ENCODE measurements around the gene SHISAL1.
"Not testable (repeated sequence)": the region's sequence is repeated elsewhere in the genome, so short reads cannot be mapped to it uniquely, and the experiment has no call there.

Gene SHISAL1

DNA sequence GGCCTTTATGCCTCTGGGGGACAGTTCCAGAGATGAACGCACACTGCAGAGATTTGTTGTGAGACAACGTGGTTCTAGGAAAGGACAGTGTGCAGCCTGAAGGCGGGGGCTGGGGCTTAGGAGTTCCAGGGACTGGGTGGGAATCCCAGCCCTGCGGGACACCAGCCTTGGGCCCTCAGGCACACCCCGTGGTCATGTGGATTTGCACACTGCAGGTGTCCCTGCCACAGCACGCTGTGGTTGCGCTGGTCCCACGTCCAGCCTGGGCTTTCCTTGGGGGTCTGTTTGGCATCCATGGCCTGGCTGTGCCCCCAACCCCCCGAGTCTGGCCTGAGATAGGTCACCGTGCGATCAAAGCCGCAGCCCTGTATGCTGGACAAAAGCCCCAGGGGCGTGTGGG is 7.3 kb downstream of the SHISAL1 start:
- peaks cover 5% of the 10 kb centered on the region; the same call in 1 of the 2 replicates for H3K27me3 ChIP-seq
- H3K4me3 ChIP-seq (ENCODE audit: low read depth, low read length): no peak overlapping the region
- TF ChIP-seq, protein P1, sequence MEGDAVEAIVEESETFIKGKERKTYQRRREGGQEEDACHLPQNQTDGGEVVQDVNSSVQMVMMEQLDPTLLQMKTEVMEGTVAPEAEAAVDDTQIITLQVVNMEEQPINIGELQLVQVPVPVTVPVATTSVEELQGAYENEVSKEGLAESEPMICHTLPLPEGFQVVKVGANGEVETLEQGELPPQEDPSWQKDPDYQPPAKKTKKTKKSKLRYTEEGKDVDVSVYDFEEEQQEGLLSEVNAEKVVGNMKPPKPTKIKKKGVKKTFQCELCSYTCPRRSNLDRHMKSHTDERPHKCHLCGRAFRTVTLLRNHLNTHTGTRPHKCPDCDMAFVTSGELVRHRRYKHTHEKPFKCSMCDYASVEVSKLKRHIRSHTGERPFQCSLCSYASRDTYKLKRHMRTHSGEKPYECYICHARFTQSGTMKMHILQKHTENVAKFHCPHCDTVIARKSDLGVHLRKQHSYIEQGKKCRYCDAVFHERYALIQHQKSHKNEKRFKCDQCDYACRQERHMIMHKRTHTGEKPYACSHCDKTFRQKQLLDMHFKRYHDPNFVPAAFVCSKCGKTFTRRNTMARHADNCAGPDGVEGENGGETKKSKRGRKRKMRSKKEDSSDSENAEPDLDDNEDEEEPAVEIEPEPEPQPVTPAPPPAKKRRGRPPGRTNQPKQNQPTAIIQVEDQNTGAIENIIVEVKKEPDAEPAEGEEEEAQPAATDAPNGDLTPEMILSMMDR (IDR thresholded peaks at IDR 0.05; ENCODE audit: low read depth, low read length): no peak
- no peaks in the 10 kb centered on the region for H3K9me3 ChIP-seq
- no peaks in the 10 kb centered on the region for H3K36me3 ChIP-seq
- peaks cover 3% of the 10 kb centered on the region; the same call in 1 of the 2 replicates for H3K4me1 ChIP-seq
- no peak for DNase-seq

DNA sequence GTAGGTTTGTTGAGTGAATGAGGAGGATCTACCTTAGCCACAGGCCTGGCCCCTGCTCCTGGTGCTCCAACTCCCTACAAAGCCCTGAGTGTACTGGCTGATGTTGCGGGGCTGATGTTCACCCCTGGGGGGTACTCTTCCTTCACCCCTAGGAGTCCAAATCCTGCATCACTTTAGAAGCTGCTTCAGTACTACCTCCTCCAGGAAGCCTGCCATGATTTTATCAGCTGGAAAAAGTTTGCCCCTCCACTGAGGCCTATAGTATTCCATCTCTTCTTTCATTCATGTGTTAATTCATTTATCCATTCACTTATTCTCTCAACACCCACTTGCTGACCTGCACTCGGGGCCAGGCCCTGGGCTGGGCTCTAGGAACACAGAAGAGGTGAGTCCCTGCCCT is 7.8 kb downstream of the SHISAL1 start:
- peaks cover 5% of the 10 kb centered on the region; the same call in 1 of the 2 replicates for H3K27me3 ChIP-seq
- no peaks in the 10 kb centered on the region for H3K36me3 ChIP-seq
- DNase-seq: no peak
- no peaks in the 10 kb centered on the region for H3K9me3 ChIP-seq
- no peak overlapping the region for H3K4me3 ChIP-seq (ENCODE audit: low read depth, low read length)
- peaks cover 3% of the 10 kb centered on the region; the same call in 1 of the 2 replicates for H3K4me1 ChIP-seq
- TF ChIP-seq, protein P1 (IDR thresholded peaks at IDR 0.05; ENCODE audit: low read depth, low read length): no peak

DNA sequence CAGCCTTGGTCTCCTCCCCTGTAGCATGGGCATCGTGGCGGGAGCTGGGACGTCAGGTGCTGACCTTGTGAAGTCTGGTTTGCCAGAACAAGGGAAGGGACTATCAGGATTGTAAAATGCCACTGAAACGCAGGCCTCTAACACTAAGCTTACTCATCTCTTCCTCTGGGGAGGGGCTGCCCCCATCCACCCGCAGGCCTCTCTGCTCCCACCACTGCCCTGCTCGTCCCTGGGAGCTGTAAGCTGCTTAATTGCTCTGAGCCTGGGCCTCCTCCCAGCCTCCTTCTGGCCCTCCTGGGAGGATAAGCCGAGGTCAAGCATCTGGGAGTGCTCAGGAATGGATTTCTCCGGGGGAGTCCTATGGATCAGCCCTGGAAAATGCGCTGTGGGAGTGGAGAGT is 8.4 kb downstream of the SHISAL1 start:
- TF ChIP-seq, protein P1 (IDR thresholded peaks at IDR 0.05; ENCODE audit: low read depth, low read length): no peak
- Histone ChIP-seq H3K9me3 (no peaks in the 10 kb centered on the region), H3K27me3 (peaks cover 5% of the 10 kb centered on the region; the same call in 1 of the 2 replicates), H3K4me3 (ENCODE audit: low read depth, low read length) (no peak overlapping the region), H3K36me3 (no peaks in the 10 kb centered on the region), H3K4me1 (peaks cover 3% of the 10 kb centered on the region; the same call in 1 of the 2 replicates)
- no peak for DNase-seq

DNA sequence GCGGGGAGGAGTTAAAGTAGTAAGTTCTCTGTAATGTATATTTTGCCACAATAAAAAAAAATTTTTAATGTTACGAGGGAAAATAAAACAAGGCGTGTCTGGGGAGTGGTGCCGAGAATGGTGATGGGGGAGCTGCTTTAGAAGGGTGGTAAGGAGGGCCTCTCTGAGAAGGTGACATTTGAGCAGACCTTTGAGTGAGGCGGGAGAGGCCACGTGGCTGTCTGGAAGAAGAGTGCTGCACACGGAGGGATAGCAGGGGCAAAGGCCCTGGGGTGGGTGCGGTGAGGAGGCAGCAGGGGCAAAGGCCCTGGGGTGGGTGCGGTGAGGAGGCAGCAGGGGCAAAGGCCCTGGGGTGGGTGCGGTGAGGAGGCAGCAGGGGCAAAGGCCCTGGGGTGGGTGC is 10.4 kb downstream of the SHISAL1 start:
- H3K4me1 ChIP-seq, H3K27me3 ChIP-seq, DNase-seq: not testable (repeated sequence)

DNA sequence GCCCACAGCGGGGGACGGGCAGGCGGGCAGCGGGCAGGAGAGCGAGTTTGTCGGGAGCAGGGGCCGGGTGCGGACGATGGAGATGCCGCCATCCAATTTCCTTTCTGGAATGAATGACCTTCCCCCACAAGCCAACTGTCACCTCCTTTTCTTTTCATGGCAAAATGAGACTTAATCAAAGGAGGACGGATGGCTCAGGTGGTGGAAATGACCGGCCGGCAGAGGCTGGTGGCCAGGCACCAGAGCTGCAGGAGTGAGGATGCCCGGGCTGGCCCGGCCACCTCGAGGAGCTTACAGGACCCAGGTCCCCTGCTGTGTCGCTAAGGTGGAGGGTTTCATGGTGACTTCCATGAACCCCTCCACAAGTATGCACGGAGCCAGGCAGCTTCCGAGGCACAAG is 11.7 kb downstream of the SHISAL1 start:
- DNase-seq: no peak
- TF ChIP-seq, protein P1 (IDR thresholded peaks at IDR 0.05; ENCODE audit: low read depth, low read length): no peak
- Histone ChIP-seq H3K4me3 (ENCODE audit: low read depth, low read length) (no peak overlapping the region), H3K36me3 (no peaks in the 10 kb centered on the region), H3K4me1 (no peaks in the 10 kb centered on the region), H3K27me3 (peaks cover 5% of the 10 kb centered on the region; the same call in 1 of the 2 replicates), H3K9me3 (no peaks in the 10 kb centered on the region)

More for the DNA sequence above, 10.4 kb downstream of the SHISAL1 start:
- not testable (repeated sequence) for H3K9me3 ChIP-seq; H3K36me3 ChIP-seq; H3K4me3 ChIP-seq (ENCODE audit: low read depth, low read length)

DNA sequence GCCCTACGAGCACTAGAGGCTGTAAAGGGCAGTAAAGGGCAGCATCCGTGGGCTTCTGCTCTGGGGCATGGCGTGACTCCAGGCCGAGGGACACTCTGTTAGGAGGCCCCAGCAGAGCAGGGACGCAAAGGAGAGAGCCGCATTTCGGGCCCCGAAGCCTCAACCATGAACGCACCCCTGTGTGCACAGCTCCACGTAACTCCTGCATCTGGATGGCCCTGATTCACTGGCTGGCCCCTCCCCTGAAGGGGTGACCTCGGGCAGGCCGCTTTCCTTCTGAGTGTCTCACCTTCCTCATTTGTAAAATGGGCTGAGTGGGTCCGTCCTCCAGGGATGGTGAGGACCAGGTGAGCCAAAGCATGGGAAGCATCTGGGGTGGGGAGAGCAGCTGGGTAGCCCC is 13.6 kb downstream of the SHISAL1 start:
- H3K4me1 ChIP-seq: no peaks in the 10 kb centered on the region
- TF ChIP-seq, protein P1 (IDR thresholded peaks at IDR 0.05; ENCODE audit: low read depth, low read length): no peak
- no peak for DNase-seq
- peaks cover 5% of the 10 kb centered on the region; the same call in 1 of the 2 replicates for H3K27me3 ChIP-seq
- H3K9me3 ChIP-seq: no peaks in the 10 kb centered on the region
- no peak overlapping the region for H3K4me3 ChIP-seq (ENCODE audit: low read depth, low read length)
- no peaks in the 10 kb centered on the region for H3K36me3 ChIP-seq
